ENCODE results near the gene TMPRSS12.
"Not testable (repeated sequence)": the region's sequence is repeated elsewhere in the genome, so short reads cannot be mapped to it uniquely, and the experiment has no call there.

GRCh38 chr12:50868881-50869280, 26.2 kb downstream of the TMPRSS12 start:
- not testable (repeated sequence) for TF ChIP-seq CTCF (conservative IDR thresholded peaks at IDR 0.05; ENCODE audit: low read length); EZH2phosphoT487 (IDR thresholded peaks at IDR 0.05; ENCODE audit: borderline replicate concordance)
